Left ventricle myocardium inferior (tissue), 1 donor: ENCODE measurements around the gene PTPRM. TPM values are rescaled to one million over a fixed set of nuclear protein-coding genes. Genes with fewer than 3 reads are reported as not detected.

ENCODE experiments used
- DNase-seq: peaks from one replicate; pipeline ENCODE4 v3.0.0-alpha.2; 2020
- H3K27ac ChIP-seq: fragments of 200-600 bp; replicated peaks from 2 replicates; pipeline ENCODE4 v1.8.0; 2021
- H3K27me3 ChIP-seq: fragments of 200-600 bp; 2 replicates; pipeline ENCODE4 v1.8.0; 2021; ENCODE audit warnings: low read depth
- H3K36me3 ChIP-seq: fragments of 200-600 bp; 2 replicates; pipeline ENCODE4 v1.8.0; 2021
- H3K4me1 ChIP-seq: fragments of 200-600 bp; 2 replicates; pipeline ENCODE4 v1.8.0; 2021
- H3K4me3 ChIP-seq: fragments of 200-600 bp; 2 replicates; pipeline ENCODE4 v1.8.0; 2021; ENCODE audit warnings: mild to moderate bottlenecking, moderate library complexity
- H3K9me3 ChIP-seq: fragments of 200-600 bp; replicated peaks from 2 replicates; pipeline ENCODE4 v1.8.0; 2021
- CTCF ChIP-seq: fragments of 200-600 bp; IDR thresholded peaks from 2 replicates; pipeline ENCODE4 v1.8.0; 2021; ENCODE audit warnings: antibody characterized with exemption, mild to moderate bottlenecking, borderline replicate concordance
- intact Hi-C: fragments of 100-400 bp; cut with micrococcal nuclease; formaldehyde crosslinking; loops from one replicate; pipeline ENCODE4 v1.11.0; 2022
- total RNA-seq: library from RNA; stranded (reverse); fragmentation: NEBNext Ultra II Directional; extraction: Animal tissue kit (Norgen Biotek cat#: 25700); gene quantifications from one replicate; pipeline ENCODE4 v1.2.1, GENCODE V29; 2021
- donor health status: DM: no; HTN: yes; CAD: no; lungs with severe emphysema.

Gene PTPRM
- total RNA-seq, 1 donor from 2014 or later: 132 TPM

DNA sequence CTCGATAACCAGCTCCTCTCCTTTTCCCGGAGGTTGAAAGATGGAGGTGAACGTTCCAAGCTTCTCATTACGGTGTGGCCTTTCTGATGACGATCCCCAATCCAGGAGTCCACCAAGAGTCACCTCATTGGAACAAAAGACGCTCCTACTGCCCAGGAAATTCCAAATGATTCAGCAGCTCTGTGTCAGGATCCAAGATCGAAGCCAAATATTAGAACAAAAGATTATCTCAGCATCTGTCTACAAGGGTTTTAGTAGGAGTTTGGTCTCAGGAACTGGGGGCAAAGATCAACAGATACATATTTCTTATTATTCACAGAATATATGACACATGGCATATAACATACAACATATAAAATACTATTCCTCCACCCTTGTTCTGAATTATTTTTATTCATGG lies 881.0 kb downstream of the PTPRM start:
- Histone ChIP-seq H3K4me3 (no peak overlapping the region), H3K36me3 (no peaks in the 10 kb centered on the region)
- intact Hi-C loops: no loop called here

GRCh38 chr18:8450013-8450412 lies 882.9 kb downstream of the PTPRM start:
- H3K4me1 ChIP-seq: peaks cover 32% of the 10 kb centered on the region
- H3K9me3 ChIP-seq: no peaks in the 10 kb centered on the region
- no peak overlapping the region for H3K4me3 ChIP-seq
- TF ChIP-seq CTCF: peak; percentile 60
- no peak for DNase-seq
- intact Hi-C loops: no loop called here
- no peaks in the 10 kb centered on the region for H3K27me3 ChIP-seq
- H3K36me3 ChIP-seq: no peaks in the 10 kb centered on the region
- H3K27ac ChIP-seq: peak overlapping the region; percentile 87

More for the DNA sequence above, 881.0 kb downstream of the PTPRM start:
- H3K4me1 ChIP-seq: peaks cover 32% of the 10 kb centered on the region
- DNase-seq: no peak
- peak overlapping the region; percentile 87 for H3K27ac ChIP-seq
- no peaks in the 10 kb centered on the region for H3K9me3 ChIP-seq
- H3K27me3 ChIP-seq: no peaks in the 10 kb centered on the region
- no peak for TF ChIP-seq CTCF

DNA sequence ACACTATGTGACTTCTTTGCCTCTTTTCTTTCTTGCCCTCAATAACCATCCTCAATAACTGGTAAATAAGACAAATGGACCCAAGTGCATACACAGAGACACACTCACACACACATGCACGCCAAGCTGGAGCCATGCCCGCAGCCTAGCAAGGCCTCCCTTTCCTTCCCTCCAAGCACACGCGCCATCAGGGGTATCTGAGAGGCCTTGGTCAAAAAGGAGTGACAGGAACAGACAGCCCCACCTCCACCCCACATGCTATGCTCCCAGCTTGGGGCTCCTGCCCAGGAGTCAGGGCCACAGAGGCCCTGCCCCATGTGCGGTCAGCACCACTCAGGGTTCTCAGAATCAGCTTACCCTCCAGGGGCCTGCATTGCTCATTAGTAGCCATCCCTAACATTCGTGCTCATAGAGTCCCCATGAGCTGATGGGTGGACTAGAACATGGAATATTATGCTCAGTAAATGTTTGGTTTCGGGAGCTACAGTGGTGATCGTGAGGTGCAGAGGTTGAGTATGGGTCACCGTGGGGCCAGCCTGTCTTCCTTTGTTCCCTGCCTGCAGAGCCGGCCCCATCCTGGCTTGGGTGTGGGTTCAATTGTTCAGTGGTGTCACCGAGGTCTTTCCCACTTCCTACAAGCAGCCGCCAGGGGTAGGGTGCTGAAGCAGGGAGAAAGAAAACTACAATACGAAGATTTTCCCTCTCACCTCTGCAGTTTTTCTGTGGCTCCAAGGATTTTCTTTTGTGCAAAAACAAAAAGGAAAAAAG lies 884.0 kb downstream of the PTPRM start:
- intact Hi-C loops: no loop called here
- H3K27me3 ChIP-seq: no peaks in the 10 kb centered on the region
- no peak for DNase-seq

GRCh38 chr18:8453528-8453927 lies 886.4 kb downstream of the PTPRM start:
- no peak for DNase-seq
- Histone ChIP-seq H3K27ac (no peak overlapping the region), H3K4me3 (no peak overlapping the region), H3K27me3 (no peaks in the 10 kb centered on the region), H3K36me3 (no peaks in the 10 kb centered on the region), H3K4me1 (peaks cover 30% of the 10 kb centered on the region), H3K9me3 (no peaks in the 10 kb centered on the region)
- TF ChIP-seq CTCF: no peak
- intact Hi-C loops: no loop called here

More for the DNA sequence above, 884.0 kb downstream of the PTPRM start:
- H3K27ac ChIP-seq: peak overlapping the region; percentile 87
- no peak overlapping the region for H3K4me3 ChIP-seq
- H3K9me3 ChIP-seq: no peaks in the 10 kb centered on the region
- peaks cover 32% of the 10 kb centered on the region for H3K4me1 ChIP-seq
- TF ChIP-seq CTCF: peak; percentile 36
- no peaks in the 10 kb centered on the region for H3K36me3 ChIP-seq

- Histone ChIP-seq H3K27ac (no peak overlapping the region), H3K36me3 (no peaks in the 10 kb centered on the region), H3K4me3 (no peak overlapping the region), H3K27me3 (no peaks in the 10 kb centered on the region), H3K4me1 (peaks cover 27% of the 10 kb centered on the region), H3K9me3 (no peaks in the 10 kb centered on the region)
- no peak for TF ChIP-seq CTCF
- intact Hi-C loops: no loop called here
- DNase-seq: no peak
These were observed 887.0 kb downstream of the PTPRM start for GRCh38 chr18:8454136-8454535.
